Mesothelial cell of epicardium (in vitro differentiated cells): Measurements from ENCODE around the gene CASP8AP2. TPM values are rescaled to one million over a fixed set of nuclear protein-coding genes. Genes with fewer than 3 reads are reported as not detected.
"Not testable (repeated sequence)": the region's sequence is repeated elsewhere in the genome, so short reads cannot be mapped to it uniquely, and the experiment has no call there.

Source experiments
- DNase-seq, 2 experiments: peaks; one replicate each; pipeline ENCODE4 v3.0.0; 2021; ENCODE audit warnings: low spot score in 2 of 2; ENCODE audit not compliant: unreplicated experiment in 2 of 2
- H3K27ac Mint-ChIP-seq: 2 replicates; pipeline ENCODE4 v1.8.0; 2021; ENCODE audit warnings: mixed read lengths
- H3K27me3 Mint-ChIP-seq: 2 replicates; pipeline ENCODE4 v1.8.0; 2021; ENCODE audit warnings: low read depth, mixed read lengths
- H3K36me3 Mint-ChIP-seq: 2 replicates; pipeline ENCODE4 v1.8.0; 2021; ENCODE audit warnings: mixed read lengths
- H3K4me1 Mint-ChIP-seq: 2 replicates; pipeline ENCODE4 v1.8.0; 2021; ENCODE audit warnings: mixed read lengths
- H3K4me3 Mint-ChIP-seq: 2 replicates; pipeline ENCODE4 v1.8.0; 2021; ENCODE audit warnings: mild to moderate bottlenecking, moderate library complexity, mixed read lengths
- H3K9me3 Mint-ChIP-seq: 2 replicates; pipeline ENCODE4 v1.8.0; 2021; ENCODE audit warnings: mixed read lengths
- total RNA-seq: library from RNA; stranded (reverse); gene quantifications from 3 replicates; pipeline ENCODE4 v1.2.1, GENCODE V29; 2021
- TF ChIP-seq, protein P1 (sequence below): fragments of 200-600 bp; sonication (generic); IDR thresholded peaks from one replicate; pipeline ENCODE4 v1.5.0; 2021; ENCODE audit warnings: antibody characterized with exemption; ENCODE audit not compliant: unreplicated experiment

CASP8AP2 gene
- total RNA-seq, 1 donor from 2014 or later = 23.4 TPM

- peak overlapping the region; percentile 79 for H3K4me3 Mint-ChIP-seq
- TF ChIP-seq, protein P1, sequence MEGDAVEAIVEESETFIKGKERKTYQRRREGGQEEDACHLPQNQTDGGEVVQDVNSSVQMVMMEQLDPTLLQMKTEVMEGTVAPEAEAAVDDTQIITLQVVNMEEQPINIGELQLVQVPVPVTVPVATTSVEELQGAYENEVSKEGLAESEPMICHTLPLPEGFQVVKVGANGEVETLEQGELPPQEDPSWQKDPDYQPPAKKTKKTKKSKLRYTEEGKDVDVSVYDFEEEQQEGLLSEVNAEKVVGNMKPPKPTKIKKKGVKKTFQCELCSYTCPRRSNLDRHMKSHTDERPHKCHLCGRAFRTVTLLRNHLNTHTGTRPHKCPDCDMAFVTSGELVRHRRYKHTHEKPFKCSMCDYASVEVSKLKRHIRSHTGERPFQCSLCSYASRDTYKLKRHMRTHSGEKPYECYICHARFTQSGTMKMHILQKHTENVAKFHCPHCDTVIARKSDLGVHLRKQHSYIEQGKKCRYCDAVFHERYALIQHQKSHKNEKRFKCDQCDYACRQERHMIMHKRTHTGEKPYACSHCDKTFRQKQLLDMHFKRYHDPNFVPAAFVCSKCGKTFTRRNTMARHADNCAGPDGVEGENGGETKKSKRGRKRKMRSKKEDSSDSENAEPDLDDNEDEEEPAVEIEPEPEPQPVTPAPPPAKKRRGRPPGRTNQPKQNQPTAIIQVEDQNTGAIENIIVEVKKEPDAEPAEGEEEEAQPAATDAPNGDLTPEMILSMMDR = no peak
- peak overlapping the region; percentile 0 for H3K27ac Mint-ChIP-seq
- DNase-seq = no peak
- no peaks in the 10 kb centered on the region for H3K36me3 Mint-ChIP-seq
- no peaks in the 10 kb centered on the region for H3K27me3 Mint-ChIP-seq
- H3K9me3 Mint-ChIP-seq = no peaks in the 10 kb centered on the region
- H3K4me1 Mint-ChIP-seq = peaks cover 24% of the 10 kb centered on the region
Observed at GRCh38 chr6:89817481-89817880, 12.2 kb upstream of the CASP8AP2 start.

- H3K4me3 Mint-ChIP-seq = peak overlapping the region; percentile 79
- H3K4me1 Mint-ChIP-seq = peaks cover 24% of the 10 kb centered on the region
- H3K9me3 Mint-ChIP-seq = no peaks in the 10 kb centered on the region
- peak overlapping the region; percentile 93 for H3K27ac Mint-ChIP-seq
- no peaks in the 10 kb centered on the region for H3K36me3 Mint-ChIP-seq
- H3K27me3 Mint-ChIP-seq = no peaks in the 10 kb centered on the region
- TF ChIP-seq, protein P1 = no peak
- no peak for DNase-seq
Observed at GRCh38 chr6:89818977-89819335, 10.7 kb upstream of the CASP8AP2 start.

DNA sequence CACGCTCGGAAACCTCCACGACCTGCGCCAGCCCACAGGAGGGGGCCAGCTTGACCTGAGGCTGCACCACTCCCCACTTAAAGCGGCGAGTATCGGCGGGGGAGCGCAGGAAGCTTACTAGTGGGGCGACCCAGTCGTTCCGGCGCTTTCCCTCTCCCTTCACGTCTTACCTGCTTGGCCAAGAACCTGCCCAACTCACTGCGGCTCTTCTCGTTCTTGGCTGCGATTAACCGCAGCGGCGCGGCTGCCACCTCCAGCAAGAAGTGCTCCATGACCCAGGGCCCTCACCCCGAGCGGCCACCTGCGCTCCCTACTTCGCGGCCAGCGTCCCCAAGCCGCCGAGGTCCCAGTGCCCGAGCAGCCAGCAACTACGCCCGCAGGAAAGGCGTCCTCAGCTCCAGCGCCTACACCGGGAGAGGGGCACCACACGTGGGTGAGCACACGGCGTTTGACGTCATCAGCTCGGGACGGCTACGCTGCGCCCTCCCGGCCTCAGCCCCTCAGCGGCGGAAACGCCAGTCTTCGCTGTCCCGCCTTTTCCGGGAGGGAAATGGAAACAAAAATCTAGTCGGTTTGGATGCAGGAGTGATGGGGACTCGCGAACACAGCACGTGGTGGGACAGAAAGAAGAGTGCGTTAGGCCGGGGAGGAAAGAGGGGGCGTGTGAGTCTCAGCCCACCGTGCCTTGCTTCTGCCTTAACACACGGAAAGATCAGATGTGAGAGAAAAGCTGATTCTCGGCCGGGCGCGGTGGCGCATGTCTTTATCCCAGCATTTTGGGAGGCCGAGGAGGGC lies 10.1 kb upstream of the CASP8AP2 start, which contains the start of gene MDN1:
Gene MDN1 (minus strand): TSS at position 459 of the 795 bp plus-strand sequence. CDS start 187 bp downstream, at position 272.
- TF ChIP-seq, protein P1 = no peak
- no peaks in the 10 kb centered on the region for H3K36me3 Mint-ChIP-seq

GRCh38 chr6:89826029-89826528 lies 3.6 kb upstream of the CASP8AP2 start:
- peak overlapping the region; percentile 91 for H3K27ac Mint-ChIP-seq
- DNase-seq = no peak
- TF ChIP-seq, protein P1 = no peak
- no peaks in the 10 kb centered on the region for H3K9me3 Mint-ChIP-seq
- H3K4me1 Mint-ChIP-seq = peaks cover 17% of the 10 kb centered on the region
- H3K27me3 Mint-ChIP-seq = no peaks in the 10 kb centered on the region
- no peaks in the 10 kb centered on the region for H3K36me3 Mint-ChIP-seq
- H3K4me3 Mint-ChIP-seq = no peak overlapping the region

More for the DNA sequence above, 10.1 kb upstream of the CASP8AP2 start, which contains the start of gene MDN1:
- Mint-ChIP-seq H3K4me3 (peak within 1 kb of the TSS; percentile 79), H3K27ac (peak within 1 kb of the TSS; percentile 93), H3K4me1 (peaks cover 24% of the 10 kb centered on the region), H3K9me3 (no peaks in the 10 kb centered on the region), H3K27me3 (no peaks in the 10 kb centered on the region)
- peak; percentile 77 to 90 for DNase-seq

- not testable (repeated sequence) for DNase-seq, H3K9me3 Mint-ChIP-seq, H3K27me3 Mint-ChIP-seq
- Mint-ChIP-seq H3K4me3 (peak overlapping the region; percentile 100), H3K36me3 (peaks cover 13% of the 10 kb centered on the region), H3K4me1 (peaks cover 17% of the 10 kb centered on the region), H3K27ac (peak overlapping the region; percentile 97)
Observed at GRCh38 chr6:89828475-89828987, 1.1 kb upstream of the CASP8AP2 start.

DNA sequence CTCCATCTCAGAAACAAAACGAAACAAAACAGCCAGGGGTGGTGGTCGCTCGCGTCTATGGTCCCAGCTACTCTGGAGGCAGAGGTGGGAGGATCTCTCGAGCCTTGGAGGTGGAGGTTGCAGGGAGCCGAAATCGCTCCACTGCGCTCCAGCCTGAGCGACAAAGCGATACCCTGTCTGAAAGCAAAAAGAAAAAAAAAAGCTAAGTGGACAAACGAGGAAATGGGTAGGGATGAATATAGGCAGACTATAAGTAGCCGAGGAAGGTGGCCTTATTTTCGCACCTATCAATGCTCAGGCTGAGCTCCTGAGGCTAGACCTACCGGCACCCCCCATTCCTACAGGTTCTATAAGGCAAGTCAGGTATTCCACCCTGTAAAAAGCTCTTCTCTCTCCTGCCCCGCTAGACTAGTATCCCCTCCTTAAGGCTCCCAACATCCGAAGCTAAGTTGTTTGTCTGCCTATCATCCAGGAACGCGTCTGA lies 650 bp upstream of the CASP8AP2 start:
- Mint-ChIP-seq H3K27me3 (no peaks in the 10 kb centered on the region), H3K27ac (peak overlapping the region; percentile 97), H3K4me1 (peaks cover 17% of the 10 kb centered on the region), H3K4me3 (peak overlapping the region; percentile 100), H3K9me3 (no peaks in the 10 kb centered on the region), H3K36me3 (peaks cover 13% of the 10 kb centered on the region)
- TF ChIP-seq, protein P1 = no peak
- no peak for DNase-seq
